Activated T-helper 17 cell treated with anti-CD3 and anti-CD28 coated beads, Interleukin-2, amount 50 U/mL, for 72 hours (primary cell): ENCODE data around the gene PHF21B. TPM values are rescaled to one million over a fixed set of nuclear protein-coding genes. Genes with fewer than 3 reads are reported as not detected.

Experiments
- ATAC-seq: fragments of 150-1000 bp; cut with Tn5 transposase; replicated peaks from 2 replicates; pipeline ENCODE4 v1.10.0; 2021; ENCODE audit warnings: mild to moderate bottlenecking, moderate library complexity
- H3K27ac Mint-ChIP-seq: one replicate; pipeline ENCODE4 v1.8.0; 2022; ENCODE audit warnings: mixed read lengths
- H3K27me3 Mint-ChIP-seq: one replicate; pipeline ENCODE4 v1.8.0; 2022; ENCODE audit warnings: mixed read lengths
- H3K36me3 Mint-ChIP-seq: one replicate; pipeline ENCODE4 v1.8.0; 2022; ENCODE audit warnings: low read depth, mild to moderate bottlenecking, mixed read lengths
- H3K4me1 Mint-ChIP-seq: one replicate; pipeline ENCODE4 v1.8.0; 2022; ENCODE audit warnings: mixed read lengths
- H3K4me3 Mint-ChIP-seq: one replicate; pipeline ENCODE4 v1.8.0; 2022; ENCODE audit warnings: mild to moderate bottlenecking, mixed read lengths
- H3K9me3 Mint-ChIP-seq: one replicate; pipeline ENCODE4 v1.8.0; 2022; ENCODE audit warnings: mixed read lengths
- total RNA-seq, 2 donors: library from RNA; stranded (reverse); gene quantifications; one replicate each; pipeline ENCODE4 v1.2.3, GENCODE V29; 2022

The PHF21B gene
- total RNA-seq, 2 donors from 2014 or later, result not detected

DNA sequence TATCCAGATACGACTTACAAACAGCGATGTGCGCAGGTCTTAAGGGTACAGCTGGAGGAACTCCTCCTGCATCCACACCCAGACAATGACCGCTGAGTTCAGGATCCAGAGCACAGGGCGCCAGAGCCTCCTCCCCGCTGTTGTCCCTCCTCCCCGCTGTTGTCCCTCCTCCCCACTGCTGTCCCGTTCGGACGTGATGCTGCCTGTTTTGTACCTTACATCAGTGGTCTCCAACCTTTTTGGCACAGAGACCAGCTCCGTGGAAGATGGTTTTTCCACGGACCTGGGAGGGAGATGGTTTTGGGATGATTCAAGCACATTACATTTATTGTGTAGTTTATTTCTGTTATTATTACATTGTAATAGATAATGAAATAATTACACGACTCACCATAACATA lies 62.0 kb downstream of the PHF21B start:
- H3K27ac Mint-ChIP-seq, result no peak overlapping the region

GRCh38 chr22:44947049-44947448 lies 62.8 kb downstream of the PHF21B start:
- H3K36me3 Mint-ChIP-seq, result no peaks in the 10 kb centered on the region
- no peak for ATAC-seq
- H3K4me3 Mint-ChIP-seq, result no peak overlapping the region
- peaks cover 5% of the 10 kb centered on the region for H3K27me3 Mint-ChIP-seq
- no peaks in the 10 kb centered on the region for H3K4me1 Mint-ChIP-seq
- no peaks in the 10 kb centered on the region for H3K9me3 Mint-ChIP-seq
- H3K27ac Mint-ChIP-seq, result no peak overlapping the region

More for the DNA sequence above, 62.0 kb downstream of the PHF21B start:
- H3K4me3 Mint-ChIP-seq, result no peak overlapping the region
- no peaks in the 10 kb centered on the region for H3K9me3 Mint-ChIP-seq
- peaks cover 5% of the 10 kb centered on the region for H3K27me3 Mint-ChIP-seq
- no peaks in the 10 kb centered on the region for H3K36me3 Mint-ChIP-seq
- no peaks in the 10 kb centered on the region for H3K4me1 Mint-ChIP-seq
- no peak for ATAC-seq

GRCh38 chr22:44944883-44945601 lies 64.8 kb downstream of the PHF21B start:
- ATAC-seq, result no peak
- Mint-ChIP-seq H3K36me3 (no peaks in the 10 kb centered on the region), H3K27ac (no peak overlapping the region), H3K27me3 (peaks cover 11% of the 10 kb centered on the region), H3K4me1 (no peaks in the 10 kb centered on the region), H3K9me3 (no peaks in the 10 kb centered on the region), H3K4me3 (no peak overlapping the region)

GRCh38 chr22:44943701-44944324 lies 66.0 kb downstream of the PHF21B start:
- no peak overlapping the region for H3K27ac Mint-ChIP-seq
- no peaks in the 10 kb centered on the region for H3K9me3 Mint-ChIP-seq
- no peak overlapping the region for H3K4me3 Mint-ChIP-seq
- no peaks in the 10 kb centered on the region for H3K36me3 Mint-ChIP-seq
- no peaks in the 10 kb centered on the region for H3K4me1 Mint-ChIP-seq
- ATAC-seq, result no peak
- H3K27me3 Mint-ChIP-seq, result peaks cover 17% of the 10 kb centered on the region

DNA sequence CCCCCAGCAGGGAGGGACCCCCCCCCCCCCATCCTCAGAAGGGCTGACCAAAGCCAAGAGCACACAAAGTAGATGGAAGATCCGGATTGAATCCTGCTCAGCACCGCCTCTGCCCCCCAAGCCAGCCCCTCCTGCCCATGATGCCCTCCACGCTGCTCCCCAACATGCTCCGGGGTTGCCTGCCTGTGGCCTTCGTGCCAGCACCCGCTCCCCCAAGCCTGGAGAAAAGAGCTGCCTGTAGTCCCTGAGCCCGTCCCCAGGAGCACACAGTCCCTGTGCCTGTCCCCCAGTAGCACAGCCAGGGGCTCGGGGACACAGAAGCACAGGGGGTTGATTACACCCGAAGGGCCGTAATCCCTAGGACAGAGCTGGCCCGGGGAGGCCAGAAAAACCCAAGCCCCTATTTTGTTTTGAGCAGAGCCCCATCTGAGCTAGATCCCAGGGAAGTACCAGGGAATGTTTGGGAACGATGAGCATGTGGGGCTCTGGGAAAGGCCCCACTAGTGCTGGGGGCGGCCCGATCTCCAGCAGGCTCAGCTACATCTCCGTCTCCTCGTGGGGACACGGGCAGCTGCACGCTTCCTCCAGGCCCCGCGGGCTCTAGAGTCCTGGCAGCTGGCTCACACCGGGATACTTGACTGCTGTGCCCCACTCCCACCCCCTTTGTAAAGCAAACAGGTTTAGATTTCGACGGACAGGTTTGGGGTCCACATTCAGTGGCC lies 66.7 kb downstream of the PHF21B start:
- H3K9me3 Mint-ChIP-seq, result no peaks in the 10 kb centered on the region
- H3K4me3 Mint-ChIP-seq, result no peak overlapping the region
- ATAC-seq, result no peak
- H3K4me1 Mint-ChIP-seq, result no peaks in the 10 kb centered on the region
- H3K27ac Mint-ChIP-seq, result no peak overlapping the region
- H3K27me3 Mint-ChIP-seq, result peaks cover 17% of the 10 kb centered on the region
- H3K36me3 Mint-ChIP-seq, result no peaks in the 10 kb centered on the region

DNA sequence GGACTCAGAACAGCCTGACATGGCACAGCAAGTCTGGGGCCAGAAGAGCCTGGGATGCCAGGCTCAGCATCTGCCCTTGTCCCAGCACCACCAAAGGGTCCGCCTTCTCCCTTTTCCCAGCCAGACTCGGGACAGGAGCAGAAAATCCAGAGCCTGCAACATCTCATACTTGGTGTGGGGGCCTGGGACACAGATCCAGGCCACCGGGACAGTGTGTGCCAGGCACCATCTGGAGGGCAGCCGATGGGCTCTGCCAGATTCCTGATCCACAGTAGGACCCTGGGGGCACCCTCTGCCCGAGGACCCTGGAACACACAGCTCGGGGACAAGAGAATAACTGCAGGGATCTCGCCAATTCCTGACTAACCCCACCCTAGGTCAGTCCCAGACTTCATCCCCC lies 67.7 kb downstream of the PHF21B start:
- Mint-ChIP-seq H3K27ac (no peak overlapping the region), H3K36me3 (no peaks in the 10 kb centered on the region), H3K27me3 (peaks cover 17% of the 10 kb centered on the region), H3K9me3 (no peaks in the 10 kb centered on the region), H3K4me3 (no peak overlapping the region), H3K4me1 (no peaks in the 10 kb centered on the region)
- no peak for ATAC-seq

DNA sequence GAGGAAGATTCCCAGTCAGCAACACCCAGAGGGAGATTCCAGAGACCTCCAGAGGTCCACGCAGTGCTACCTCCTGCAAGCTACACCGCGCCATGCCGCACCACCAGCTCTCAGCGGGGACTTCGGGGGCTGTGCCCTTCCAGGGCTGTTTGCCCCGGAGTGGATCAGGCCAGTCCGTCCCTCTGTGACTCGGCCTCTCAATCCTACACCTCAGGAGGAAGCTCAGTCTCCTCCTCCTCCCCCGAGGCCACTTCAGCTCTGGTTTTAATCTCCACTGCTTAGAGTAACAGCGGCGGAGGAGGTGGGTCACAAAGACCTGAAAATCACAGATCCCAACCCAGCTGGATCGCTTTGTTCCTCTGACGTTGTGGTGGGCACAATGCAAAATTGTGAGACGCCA lies 68.6 kb downstream of the PHF21B start:
- H3K27me3 Mint-ChIP-seq, result peaks cover 13% of the 10 kb centered on the region
- no peak for ATAC-seq
- H3K9me3 Mint-ChIP-seq, result no peaks in the 10 kb centered on the region
- no peaks in the 10 kb centered on the region for H3K36me3 Mint-ChIP-seq
- no peak overlapping the region for H3K27ac Mint-ChIP-seq
- H3K4me1 Mint-ChIP-seq, result no peaks in the 10 kb centered on the region
- no peak overlapping the region for H3K4me3 Mint-ChIP-seq

GRCh38 chr22:44940130-44940529 lies 69.7 kb downstream of the PHF21B start:
- H3K4me3 Mint-ChIP-seq, result no peak overlapping the region
- no peak for ATAC-seq
- no peaks in the 10 kb centered on the region for H3K36me3 Mint-ChIP-seq
- peaks cover 12% of the 10 kb centered on the region for H3K27me3 Mint-ChIP-seq
- no peaks in the 10 kb centered on the region for H3K9me3 Mint-ChIP-seq
- H3K27ac Mint-ChIP-seq, result no peak overlapping the region
- H3K4me1 Mint-ChIP-seq, result no peaks in the 10 kb centered on the region

- H3K4me3 Mint-ChIP-seq, result no peak overlapping the region
- H3K4me1 Mint-ChIP-seq, result no peaks in the 10 kb centered on the region
- H3K27ac Mint-ChIP-seq, result no peak overlapping the region
- peaks cover 12% of the 10 kb centered on the region for H3K27me3 Mint-ChIP-seq
- no peaks in the 10 kb centered on the region for H3K9me3 Mint-ChIP-seq
- no peak for ATAC-seq
- H3K36me3 Mint-ChIP-seq, result no peaks in the 10 kb centered on the region
Measured at GRCh38 chr22:44939451-44939850, 70.4 kb downstream of the PHF21B start.

GRCh38 chr22:44938886-44939285 lies 70.9 kb downstream of the PHF21B start:
- no peaks in the 10 kb centered on the region for H3K9me3 Mint-ChIP-seq
- H3K27ac Mint-ChIP-seq, result no peak overlapping the region
- ATAC-seq, result no peak
- peaks cover 12% of the 10 kb centered on the region for H3K27me3 Mint-ChIP-seq
- H3K36me3 Mint-ChIP-seq, result no peaks in the 10 kb centered on the region
- no peak overlapping the region for H3K4me3 Mint-ChIP-seq
- no peaks in the 10 kb centered on the region for H3K4me1 Mint-ChIP-seq

DNA sequence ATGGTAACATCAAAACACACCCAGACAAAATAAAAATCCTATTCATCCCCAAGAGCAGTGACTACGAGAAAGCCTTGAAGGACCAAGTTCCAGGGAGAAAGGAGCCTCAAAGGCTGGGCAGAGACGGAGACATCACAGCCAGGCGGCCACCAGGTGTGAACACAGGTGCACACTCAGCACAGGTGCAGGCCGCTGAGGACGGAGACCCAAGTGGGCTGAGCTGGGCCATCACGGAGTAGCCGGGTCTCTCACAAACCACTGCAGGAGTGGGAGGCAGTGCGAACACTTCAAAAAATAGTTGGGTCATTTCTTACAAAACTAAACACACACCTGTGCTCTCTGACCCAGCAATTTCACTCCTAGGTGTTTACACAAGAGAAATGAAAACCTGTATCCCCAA lies 72.6 kb downstream of the PHF21B start:
- no peak for ATAC-seq
- Mint-ChIP-seq H3K27me3 (peaks cover 12% of the 10 kb centered on the region), H3K4me3 (no peak overlapping the region), H3K4me1 (no peaks in the 10 kb centered on the region), H3K36me3 (no peaks in the 10 kb centered on the region), H3K9me3 (no peaks in the 10 kb centered on the region), H3K27ac (no peak overlapping the region)

- Mint-ChIP-seq H3K4me3 (no peak overlapping the region), H3K9me3 (no peaks in the 10 kb centered on the region), H3K27ac (no peak overlapping the region), H3K36me3 (no peaks in the 10 kb centered on the region), H3K4me1 (no peaks in the 10 kb centered on the region), H3K27me3 (peaks cover 12% of the 10 kb centered on the region)
- ATAC-seq, result no peak
Measured at GRCh38 chr22:44936201-44936600, 73.6 kb downstream of the PHF21B start.

GRCh38 chr22:44935724-44936123 lies 74.1 kb downstream of the PHF21B start:
- H3K27ac Mint-ChIP-seq, result no peak overlapping the region
- H3K4me3 Mint-ChIP-seq, result no peak overlapping the region
- H3K9me3 Mint-ChIP-seq, result no peaks in the 10 kb centered on the region
- H3K27me3 Mint-ChIP-seq, result peaks cover 12% of the 10 kb centered on the region
- no peak for ATAC-seq
- no peaks in the 10 kb centered on the region for H3K36me3 Mint-ChIP-seq
- H3K4me1 Mint-ChIP-seq, result no peaks in the 10 kb centered on the region

GRCh38 chr22:44934454-44934735 lies 75.4 kb downstream of the PHF21B start:
- Mint-ChIP-seq H3K27me3 (peaks cover 2% of the 10 kb centered on the region), H3K36me3 (no peaks in the 10 kb centered on the region), H3K9me3 (no peaks in the 10 kb centered on the region), H3K4me1 (no peaks in the 10 kb centered on the region), H3K27ac (no peak overlapping the region), H3K4me3 (no peak overlapping the region)
- ATAC-seq, result no peak
